Measurements from ENCODE around the gene RPS6KB2.
A peak's percentile ranks its signal among the peaks of the same experiment; 100 is the strongest.

RPS6KB2 gene

DNA sequence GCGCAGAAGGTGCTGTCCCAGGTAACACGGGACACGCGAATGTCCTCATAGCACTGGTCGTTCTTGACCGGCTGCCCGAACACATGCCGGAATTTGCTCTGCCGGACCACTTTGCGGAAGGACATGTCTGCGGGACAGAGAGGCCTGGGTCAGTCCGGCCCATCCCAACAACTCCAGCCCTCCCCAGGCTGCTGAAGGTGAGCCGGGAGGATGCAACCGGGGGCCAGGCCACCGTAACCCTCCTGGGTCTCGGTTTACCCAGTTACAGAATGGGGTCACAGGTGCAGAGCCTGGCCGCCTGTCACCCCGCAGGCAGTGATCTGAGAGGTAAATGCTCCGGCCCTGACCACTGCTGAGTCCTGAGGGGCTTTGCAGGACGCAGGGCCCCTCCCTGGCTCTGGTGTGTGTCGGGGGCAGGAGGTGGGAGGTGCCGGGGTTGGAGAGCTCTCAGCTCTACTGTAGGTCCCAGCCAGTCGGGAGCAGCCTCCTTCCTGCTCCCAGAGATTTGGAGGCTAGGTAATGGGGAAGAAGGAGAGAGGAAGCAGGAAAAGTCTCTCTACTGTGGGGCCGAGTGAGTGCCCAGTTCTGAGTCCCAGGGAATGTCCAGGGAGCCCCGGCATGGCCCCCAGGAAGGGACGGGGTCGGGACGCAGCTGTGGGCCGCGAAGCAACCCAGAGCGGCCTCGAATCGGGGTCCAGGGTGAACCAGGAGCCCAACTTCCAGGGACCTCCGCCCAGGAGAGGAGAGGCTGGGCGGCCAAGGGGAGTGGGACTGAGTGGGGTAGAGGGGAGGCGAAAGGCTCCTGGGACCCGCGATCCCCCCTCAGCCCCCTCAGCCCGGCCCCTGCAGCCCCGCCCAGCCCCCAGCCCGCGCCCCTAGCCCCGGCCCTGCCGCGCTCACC, 14.5 kb downstream of the RPS6KB2 start:
- no peak for DNase-seq (ENCODE audit: low read depth)

DNA sequence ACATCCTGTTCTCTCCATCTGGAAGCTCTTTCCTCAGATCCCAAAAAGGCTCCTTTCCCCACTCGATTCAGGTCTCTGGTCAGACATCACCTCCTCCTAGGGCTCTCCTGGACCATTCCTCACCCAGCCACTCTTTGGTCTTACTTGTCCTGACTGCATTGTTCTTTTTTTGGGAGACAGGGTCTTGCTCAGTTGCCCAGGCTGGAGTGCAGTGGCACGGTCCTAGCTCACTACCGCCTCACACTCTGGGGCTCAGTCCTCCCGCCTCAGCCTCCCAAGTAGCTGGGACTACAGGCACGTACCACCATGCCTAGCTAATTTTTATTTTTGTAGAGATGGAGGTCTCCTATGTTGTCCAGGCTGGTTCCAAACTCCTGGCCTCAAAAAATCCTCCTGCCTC, 17.2 kb downstream of the RPS6KB2 start:
- DNase-seq (ENCODE audit: low read depth), result no peak

DNA sequence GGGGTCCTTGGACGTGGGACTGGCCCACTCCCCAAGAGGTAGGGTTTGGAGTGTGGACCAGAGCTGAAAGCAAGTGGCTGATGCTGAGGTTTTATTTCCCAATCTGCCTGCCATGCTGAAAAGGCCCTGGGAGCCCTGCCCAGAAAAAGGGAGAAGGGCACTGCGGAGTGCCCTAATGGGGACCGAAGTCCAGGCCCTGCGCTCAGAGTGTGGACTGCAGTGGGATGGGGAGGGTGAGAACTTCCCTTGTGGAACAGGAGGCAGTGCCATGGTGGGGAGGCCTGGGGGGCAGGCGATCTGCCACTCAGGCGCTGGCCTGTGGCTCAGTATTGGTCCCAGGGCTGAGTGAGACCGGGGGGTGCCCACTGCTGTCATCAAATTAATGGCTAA, 19.9 kb downstream of the RPS6KB2 start:
- no peak for DNase-seq (ENCODE audit: low read depth)

DNA sequence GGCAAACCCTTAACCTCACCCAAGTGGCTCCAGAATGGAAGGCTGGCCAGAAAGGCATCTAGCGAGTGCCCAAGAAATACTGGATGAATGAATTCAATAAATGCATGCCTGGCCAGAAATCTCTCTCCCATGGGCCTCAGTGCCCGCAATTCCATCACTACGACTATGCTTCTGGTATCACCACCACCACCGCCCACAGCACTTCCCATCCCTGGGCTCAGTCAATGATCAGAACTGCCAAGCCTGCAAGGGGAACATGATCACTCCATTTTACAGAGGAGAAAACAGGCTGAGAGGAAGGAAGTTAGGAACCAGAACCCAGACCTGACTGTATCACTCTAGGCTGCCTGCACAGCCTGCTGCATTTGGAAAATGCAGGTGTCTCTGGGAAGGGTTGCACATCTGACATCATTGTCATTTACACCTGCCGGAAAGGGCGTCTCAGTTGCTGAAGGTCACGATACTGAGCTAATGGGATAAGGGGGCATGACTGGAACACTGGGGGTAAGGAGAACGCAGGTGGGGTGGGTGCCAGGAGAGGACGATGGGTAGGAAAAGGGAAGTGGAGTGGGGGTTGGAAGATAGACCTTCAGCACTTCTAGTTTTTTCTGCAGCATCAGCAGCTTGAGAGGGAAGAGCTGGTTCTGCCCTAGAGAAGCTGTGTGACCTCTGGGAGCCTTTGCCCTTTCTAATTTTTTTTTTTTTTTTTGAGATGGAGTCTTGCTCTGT, 21.0 kb downstream of the RPS6KB2 start:
- no peak for DNase-seq (ENCODE audit: low read depth)

DNA sequence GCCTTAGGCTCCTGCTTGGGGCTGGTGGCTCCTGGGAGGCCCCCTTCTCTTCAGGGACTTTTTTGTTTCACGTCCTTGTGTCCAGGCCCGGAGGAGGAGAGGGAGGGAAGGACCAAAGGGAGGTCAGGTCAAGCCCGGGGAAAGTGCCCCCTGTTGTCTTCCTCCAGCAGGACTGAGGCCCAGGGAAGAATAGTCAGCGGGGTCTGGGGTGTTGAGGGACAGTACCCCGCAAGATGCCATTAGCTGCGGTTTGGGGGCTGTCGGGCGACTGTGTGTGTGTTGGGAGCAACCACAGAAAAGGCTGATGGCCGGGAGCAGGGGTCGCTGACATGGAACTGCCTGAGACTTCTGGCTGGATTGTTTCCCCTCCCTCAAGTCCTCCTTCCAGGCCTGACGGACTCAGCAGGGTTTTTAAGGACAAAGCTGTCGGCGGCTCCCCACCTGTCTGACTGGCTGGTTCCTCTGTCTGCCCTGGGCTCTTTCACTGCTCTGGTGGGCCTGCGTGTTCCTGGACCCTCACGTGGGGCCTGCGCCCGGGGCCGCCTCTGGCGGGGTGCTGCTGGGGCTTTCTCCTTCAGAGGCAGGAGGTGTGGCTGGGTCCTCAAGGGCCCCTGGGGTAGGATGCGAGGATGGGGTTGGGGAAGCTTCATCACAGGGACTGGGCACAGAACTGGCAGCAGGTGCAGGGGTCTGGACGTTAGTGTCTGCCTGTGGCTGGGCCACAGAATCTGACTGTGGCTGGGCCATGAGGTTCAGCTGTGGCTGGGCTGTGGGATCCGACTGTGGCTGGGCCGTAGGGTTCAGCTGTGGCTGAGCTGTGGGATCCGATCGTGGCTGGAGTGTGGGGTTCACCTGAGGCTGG, 22.7 kb downstream of the RPS6KB2 start:
- no peak for DNase-seq (ENCODE audit: low read depth)

DNA sequence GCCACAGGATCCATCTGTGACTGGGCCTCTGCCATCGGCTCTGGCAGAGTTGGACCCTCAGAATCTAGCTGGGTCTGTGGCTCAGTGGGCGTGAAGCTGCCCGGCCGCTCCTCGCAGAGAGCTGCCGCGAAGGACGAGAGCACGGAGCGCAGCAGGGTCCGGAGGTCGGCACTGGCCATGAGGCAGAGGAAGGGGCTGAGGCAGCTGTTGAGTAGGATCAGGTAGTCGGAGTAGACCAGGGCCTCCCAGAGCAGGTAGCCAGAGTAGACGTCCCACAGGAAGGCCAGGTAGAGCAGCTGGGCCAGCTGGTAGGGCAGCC, 23.3 kb downstream of the RPS6KB2 start:
- DNase-seq (ENCODE audit: low read depth), result no peak

DNA sequence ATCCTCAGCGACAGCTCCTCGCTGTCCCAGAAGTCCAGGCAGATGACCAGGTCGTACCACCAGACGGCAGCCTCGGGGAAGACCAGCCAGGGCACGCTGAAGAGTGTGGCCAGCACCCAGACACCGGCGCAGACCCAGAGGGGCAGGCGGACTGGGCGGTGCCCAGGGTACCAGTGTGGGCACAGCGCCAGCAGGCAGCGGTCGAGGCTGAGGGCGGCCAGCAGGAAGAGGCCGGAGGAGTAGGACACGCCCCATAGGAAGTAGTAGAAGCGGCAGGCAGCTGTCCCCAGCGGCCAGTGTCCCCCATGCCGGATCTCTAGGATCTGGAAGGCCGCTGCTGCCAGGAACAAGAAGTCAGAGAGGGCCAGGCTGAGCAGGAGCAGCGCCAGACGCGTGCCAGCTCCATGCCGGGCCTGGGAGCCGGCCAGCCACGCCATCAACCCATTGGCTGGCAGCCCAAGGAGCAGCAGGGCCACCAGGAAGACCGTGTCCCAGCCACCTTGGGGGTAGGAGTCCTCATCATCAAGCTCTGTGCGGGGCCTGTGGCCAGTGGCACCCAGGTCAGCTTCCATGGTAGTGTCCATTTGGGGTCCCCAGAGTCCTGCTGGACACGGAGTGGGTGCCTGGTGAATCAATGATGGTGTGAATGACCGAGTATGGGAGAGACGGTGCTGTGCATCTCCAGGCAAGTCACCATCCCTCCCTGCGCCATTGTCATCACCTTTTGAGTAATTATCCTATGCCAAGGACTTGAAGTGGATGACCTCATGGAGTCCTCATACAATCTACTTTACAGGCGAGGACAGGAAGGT, 24.1 kb downstream of the RPS6KB2 start, which contains the start of gene GPR152:
Gene GPR152, minus strand, starts transcription at position 589 of the 812 bp plus-strand sequence. Its CDS starts 5 bp downstream, at position 584.
- no peak for DNase-seq (ENCODE audit: low read depth)

DNA sequence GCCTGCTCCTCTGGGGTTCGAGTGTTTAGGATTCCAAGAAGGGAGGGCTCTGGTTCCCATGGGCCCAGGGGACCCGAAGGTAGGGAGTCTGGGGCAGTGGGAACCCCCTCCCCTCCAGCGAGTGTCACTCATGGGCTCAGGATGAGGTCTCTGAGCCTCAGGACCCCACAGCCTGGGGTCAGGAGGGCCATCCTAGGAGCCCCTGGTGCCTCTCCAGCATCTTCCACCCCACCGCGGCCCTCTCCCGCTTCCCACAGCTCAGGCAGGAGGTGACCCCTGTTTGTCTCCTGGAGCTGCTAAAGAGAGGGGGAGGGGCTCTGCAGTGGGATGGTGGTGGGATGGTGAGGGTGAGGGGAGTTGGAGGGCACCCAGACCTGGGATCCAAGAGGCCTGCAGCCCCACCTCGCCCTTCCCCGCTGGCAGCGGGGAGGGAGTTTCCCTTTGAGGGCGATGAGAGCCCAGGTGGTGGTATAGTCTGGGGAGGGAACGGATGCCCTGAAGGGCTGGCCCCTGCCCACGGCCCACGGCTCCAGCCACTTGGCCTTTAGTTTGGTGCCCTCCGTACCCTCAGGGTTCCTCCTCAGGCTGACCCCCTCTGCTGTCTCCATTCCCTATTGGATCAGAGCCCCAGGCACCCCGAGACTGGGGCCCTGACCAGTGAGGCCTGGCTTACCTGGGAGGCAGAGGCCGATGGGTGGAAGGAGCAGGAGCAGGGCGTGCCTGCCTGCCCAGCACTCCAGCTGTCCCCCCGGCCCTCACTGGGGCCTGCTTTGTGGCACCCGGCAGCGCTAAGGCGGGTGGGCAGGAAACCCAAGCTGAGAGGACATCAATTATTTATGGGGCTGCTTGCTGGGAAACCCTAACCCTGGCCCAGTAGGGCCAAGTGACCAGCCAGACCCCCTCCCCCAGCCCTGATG, 25.8 kb downstream of the RPS6KB2 start:
- DNase-seq (ENCODE audit: low read depth), result no peak

DNA sequence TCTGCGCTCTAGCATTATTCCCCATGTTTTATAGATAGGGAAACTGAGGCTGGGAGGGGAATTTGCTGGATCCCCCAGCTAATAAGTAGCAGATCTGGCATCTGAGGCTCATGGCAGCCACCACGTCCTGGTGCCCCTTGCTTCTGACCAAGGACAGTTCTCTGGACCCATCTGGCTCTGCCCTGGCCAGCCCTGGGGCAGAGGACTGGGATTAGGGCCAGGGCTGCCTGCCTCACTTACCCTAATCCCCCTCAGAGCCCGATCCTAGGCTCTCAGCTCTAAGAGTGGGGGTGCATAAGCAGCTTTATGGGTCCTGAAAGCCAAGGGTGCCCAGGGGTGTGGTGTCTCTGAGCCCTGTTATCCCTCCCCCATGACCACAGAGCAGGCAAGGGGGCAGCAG, 26.8 kb downstream of the RPS6KB2 start, which contains the start of gene CABP4:
Gene CABP4, plus strand, starts transcription at position 301 of the 400 bp plus-strand sequence. Its CDS starts 70 bp downstream, at position 371.
- no peak for DNase-seq (ENCODE audit: low read depth)

DNA sequence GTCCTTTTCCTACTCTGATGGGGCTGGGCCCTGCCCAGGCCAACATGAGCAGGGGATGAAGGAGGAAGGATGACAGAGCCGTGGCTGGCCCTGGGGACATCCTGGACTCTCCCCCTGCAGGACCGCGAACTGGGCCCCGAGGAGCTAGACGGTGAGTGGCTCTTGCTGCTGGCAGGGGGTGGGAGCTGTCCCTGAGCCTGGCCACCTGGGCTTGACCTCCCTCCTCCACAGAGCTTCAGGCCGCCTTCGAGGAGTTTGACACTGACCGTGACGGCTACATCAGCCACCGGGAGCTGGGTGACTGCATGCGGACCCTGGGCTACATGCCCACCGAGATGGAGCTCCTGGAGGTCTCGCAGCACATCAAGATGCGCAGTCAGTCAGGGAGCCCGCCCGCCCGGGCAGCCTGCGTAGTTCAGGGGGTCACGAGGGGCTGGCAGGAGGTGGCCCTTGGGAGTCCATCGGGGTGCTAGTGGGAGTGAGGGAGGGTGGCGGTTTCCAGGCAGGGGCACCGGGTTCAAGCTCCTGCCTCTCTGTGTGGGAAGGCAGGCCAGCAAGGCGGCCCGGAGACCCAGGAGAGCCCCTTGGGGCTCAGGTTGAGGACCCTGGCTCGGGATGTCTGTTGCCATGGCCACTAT, 27.9 kb downstream of the RPS6KB2 start:
- DNase-seq (ENCODE audit: low read depth), result no peak

DNA sequence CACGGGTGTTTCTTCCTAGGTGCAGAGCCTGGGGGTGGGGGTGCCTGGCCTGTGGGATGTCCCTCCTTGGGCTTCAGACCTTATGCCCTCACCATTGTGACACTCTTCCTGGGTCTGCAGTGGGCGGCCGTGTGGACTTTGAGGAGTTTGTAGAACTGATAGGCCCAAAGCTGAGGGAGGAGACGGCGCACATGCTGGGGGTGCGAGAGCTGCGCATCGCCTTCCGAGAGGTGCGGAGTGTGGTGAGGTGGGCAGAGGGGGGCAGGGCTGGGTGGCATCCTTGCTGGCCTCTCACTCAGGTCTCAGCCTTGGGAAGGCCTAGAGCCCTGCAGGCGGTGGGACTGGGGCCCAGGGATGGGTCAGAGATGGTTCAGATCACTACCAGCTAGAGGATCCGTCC, 29.2 kb downstream of the RPS6KB2 start:
- no peak for DNase-seq (ENCODE audit: low read depth)

DNA sequence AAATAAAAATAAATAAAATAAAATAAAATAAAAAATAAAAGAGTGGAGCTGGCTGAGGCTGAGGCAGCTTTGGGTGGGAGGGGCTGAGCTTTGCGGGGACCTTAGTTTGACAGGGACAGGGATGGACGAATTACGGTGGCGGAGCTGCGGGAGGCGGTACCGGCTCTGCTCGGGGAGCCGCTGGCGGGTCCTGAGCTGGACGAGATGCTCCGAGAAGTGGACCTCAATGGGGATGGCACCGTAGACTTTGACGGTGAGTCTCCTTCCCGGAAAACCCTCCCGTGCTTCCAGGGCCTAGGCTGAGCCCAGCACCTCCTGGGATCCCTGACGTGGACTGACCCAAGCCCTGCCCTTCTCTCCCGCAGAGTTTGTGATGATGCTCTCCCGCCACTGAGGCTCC, 30.0 kb downstream of the RPS6KB2 start:
- DNase-seq (ENCODE audit: low read depth), result no peak

DNA sequence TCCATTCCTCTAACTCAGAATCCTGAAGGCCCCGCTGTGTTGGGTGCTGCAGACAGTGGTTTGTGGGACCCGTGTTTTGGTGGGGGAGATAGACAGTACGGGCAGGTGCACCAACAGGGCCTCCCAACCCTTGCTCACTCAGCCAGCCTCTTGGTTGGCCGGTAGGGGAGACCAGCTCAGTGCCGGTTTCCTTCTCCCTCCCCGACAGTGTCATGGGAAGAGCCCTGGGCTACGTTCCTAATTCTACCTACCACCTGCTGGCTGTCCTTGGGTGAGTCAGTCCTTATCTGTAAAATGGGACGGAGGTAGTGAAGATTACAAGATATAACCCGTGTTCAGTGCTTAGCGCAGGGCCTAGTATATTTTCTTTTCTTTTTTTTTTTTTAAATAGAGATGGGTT, 34.9 kb downstream of the RPS6KB2 start:
- no peak for DNase-seq (ENCODE audit: low read depth)

DNA sequence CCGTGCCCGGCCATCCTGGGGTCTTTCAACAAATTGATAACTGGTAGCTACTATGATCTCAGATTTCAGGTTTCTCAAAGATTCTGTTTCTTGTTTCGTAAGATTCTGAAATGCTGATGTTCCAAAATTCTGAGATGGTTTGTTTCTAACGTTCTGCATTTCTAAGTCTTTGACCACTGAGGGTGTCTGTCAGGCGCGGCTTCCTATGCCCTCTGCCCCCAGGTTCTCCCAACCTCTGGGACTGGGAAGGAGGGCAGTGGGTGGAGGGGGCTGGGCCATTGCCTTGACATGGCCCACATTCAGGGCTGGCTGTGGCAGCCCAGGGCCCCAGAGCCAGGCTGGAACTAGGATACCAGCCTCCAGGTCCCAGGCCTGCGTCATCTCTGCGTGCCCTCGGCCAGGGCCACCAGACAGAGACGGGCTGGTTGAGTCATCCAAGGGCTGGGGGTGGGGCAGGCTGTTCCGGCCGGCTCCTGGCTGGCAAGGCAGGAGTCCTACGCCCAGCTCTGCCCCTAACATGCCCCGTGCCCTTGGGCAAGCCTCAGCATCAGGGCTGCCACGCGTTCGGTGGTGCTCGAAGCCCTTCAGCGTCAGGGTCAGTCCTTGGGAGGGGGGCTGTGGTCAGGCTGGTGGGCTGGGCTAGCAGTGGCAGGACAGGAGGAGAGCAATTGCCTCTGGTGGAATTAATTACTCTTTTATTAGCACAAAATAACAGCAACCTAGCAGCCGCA, 35.6 kb downstream of the RPS6KB2 start:
- DNase-seq (ENCODE audit: low read depth), result no peak

DNA sequence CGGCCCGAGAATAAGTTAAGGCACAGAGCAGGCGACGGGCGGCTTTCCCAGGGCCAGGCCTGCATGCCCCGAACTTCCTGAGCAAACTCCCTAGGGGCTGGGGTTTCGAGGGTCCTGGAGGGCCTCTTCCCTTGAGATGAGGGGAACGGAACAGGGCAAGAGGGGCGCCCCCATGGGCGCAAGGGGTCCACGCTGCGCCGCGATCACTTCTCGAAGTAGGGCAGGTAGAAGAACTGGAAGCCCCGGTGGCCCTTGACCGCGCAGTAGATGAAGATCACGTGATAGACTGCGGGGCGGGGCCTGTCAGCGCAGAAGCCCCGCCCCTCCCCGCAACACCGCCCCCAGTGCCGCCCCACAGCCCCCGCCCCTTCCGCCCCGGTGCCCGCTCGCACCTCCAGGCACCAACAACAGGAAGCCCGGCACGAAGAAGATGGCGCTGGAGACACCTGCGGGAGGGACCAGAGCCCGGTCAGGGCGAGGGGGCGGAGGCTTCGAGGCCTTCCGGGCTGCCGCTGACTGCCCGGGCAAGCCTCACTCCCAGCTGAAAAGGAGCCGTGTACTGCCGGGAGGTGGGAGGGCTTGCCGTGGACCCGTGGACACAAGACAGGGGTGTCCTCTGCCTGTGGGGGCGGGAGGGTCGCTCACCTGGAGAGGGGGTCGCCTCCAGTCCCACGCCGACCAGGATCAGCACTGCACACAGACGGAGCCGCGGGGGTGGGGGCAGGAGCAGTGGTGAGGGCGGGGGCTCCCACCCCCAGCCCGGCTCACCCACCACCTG, 36.3 kb downstream of the RPS6KB2 start:
- DNase-seq (ENCODE audit: low read depth), result peak; percentile 34

DNA sequence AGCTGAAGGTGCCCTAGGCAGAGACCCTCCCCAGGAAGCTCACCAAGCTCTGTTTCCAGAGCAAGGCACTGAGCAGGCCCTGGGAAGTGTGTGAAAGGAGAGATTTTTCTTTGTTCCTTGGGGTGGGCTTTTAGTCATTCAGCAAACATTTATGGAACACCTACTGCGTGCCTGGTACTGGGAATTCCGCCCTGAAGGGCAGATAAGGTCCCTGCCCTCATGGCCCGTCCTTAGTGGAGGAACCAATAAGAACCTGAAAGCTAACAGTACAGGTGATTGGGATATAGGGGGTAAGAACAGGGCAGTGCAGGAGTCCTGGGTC, 36.9 kb downstream of the RPS6KB2 start:
- no peak for DNase-seq (ENCODE audit: low read depth)

DNA sequence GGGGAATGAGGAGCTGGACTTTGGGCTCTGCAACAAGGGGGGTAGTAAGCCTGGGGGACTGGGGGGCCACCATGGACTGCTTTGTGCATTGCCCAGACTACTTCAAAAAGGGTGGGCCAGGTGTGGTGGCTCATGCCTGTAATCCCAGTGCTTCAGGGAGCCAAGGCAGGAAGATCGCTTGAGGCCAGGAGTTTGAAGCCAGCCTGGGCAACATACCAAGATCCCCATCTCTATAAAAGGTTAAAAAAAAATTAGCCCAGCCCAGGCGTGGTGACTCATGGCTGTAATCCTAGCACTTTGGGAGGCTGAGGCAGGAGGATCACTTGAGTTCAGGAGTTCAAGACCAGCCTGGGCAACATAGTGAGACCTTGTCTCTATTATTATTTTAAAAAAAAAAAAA, 37.2 kb downstream of the RPS6KB2 start:
- DNase-seq (ENCODE audit: low read depth), result peak; percentile 17

DNA sequence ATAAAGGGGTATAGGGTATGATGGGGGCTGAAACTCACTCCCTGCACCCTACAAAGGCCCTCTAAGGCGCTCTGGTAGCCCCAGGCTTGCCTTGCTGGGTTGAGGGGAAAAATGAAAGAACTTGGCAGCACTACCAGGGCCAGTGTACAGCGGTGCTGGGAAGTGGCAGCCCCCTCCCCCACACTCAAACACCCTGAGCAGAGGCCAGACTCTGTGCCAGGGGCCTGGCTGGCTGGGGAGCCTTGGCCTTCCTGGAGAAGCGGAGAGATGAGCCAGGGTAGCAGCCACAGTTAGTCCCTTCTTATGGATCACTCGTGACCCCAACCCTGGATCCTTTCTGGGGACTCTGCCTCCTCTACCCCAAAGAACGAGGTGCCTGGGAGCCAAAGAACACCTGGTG, 38.1 kb downstream of the RPS6KB2 start:
- no peak for DNase-seq (ENCODE audit: low read depth)
